Esophagus muscularis mucosa (tissue), 4 donors: Measurements from ENCODE around the gene SLIT1.

Source experiments
- EP300 ChIP-seq: sonication (generic); formaldehyde crosslinking; IDR thresholded peaks from one replicate; pipeline ENCODE4 v1.6.1; 2017; ENCODE audit warnings: antibody characterized with exemption
- POLR2AphosphoS5 ChIP-seq, 2 donors: sonication (generic); formaldehyde crosslinking; IDR thresholded peaks; one replicate each; pipeline ENCODE4 v1.6.1; 2017; ENCODE audit warnings: antibody characterized with exemption in 2 of 2
- TF ChIP-seq, protein P1 (sequence below), 3 experiments: fragments of 200-600 bp in 2 of 3; fragments of 450-650 bp in 1 of 3; sonication (generic) in 2 of 3; IDR thresholded peaks; one replicate each; pipeline ENCODE4 v1.5.1; 2017 to 2019; ENCODE audit warnings: antibody characterized with exemption in 3 of 3, mild to moderate bottlenecking in 2 of 3, moderate library complexity in 1 of 3

DNA sequence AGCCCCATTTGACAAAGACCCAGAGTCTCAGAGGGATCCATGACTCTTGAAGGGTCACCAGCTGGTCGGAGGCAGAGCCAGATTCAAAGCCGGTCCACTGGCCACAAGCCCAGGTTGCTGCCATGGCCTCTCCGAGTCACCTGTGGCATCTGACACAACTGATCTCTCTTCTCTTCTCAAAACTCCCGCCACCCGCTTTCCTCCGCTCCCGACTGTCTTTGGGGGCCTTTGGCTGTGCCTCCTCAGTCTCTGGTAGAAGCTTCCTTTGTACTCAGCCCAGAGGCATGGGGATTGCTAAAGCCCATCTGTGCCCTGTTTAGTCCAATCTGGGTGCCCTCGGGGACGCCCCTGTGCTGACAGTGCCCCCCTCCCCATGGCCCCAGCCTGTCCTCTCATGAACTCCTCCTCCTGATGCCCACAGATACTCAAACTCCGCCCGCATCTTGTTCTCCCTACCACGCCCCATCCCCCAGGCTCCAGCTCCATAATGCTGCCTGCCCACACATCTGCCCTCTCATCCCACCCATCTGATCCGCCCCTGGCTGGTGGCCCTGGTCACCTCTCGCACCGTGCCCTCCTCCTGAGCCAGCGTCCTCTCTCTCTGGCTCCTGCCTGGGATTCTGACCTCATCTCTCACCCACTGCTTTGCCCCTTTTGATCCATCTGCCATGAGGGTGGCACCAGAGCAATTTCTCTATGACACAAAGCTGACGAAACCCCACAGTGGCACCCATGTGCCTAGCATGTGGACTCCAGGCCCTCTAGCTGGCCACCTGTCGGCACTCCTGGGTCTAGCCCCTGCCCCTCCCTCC lies 150.6 kb downstream of the SLIT1 start:
- TF ChIP-seq, protein P1, sequence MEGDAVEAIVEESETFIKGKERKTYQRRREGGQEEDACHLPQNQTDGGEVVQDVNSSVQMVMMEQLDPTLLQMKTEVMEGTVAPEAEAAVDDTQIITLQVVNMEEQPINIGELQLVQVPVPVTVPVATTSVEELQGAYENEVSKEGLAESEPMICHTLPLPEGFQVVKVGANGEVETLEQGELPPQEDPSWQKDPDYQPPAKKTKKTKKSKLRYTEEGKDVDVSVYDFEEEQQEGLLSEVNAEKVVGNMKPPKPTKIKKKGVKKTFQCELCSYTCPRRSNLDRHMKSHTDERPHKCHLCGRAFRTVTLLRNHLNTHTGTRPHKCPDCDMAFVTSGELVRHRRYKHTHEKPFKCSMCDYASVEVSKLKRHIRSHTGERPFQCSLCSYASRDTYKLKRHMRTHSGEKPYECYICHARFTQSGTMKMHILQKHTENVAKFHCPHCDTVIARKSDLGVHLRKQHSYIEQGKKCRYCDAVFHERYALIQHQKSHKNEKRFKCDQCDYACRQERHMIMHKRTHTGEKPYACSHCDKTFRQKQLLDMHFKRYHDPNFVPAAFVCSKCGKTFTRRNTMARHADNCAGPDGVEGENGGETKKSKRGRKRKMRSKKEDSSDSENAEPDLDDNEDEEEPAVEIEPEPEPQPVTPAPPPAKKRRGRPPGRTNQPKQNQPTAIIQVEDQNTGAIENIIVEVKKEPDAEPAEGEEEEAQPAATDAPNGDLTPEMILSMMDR (IDR thresholded peaks at IDR 0.05): no peak
- no peak for TF ChIP-seq EP300
- no peak for TF ChIP-seq POLR2AphosphoS5 (IDR thresholded peaks at IDR 0.05)
